ENCODE data around the gene PCDHB16. TPM values are rescaled to one million over a fixed set of nuclear protein-coding genes. Genes with fewer than 3 reads are reported as not detected.
"Not testable (repeated sequence)": the region's sequence is repeated elsewhere in the genome, so short reads cannot be mapped to it uniquely, and the experiment has no call there.

PCDHB16 gene
- total RNA-seq, 4 donors from 2014 or later = 4.4 to 5.2 (median 4.8) TPM

DNA sequence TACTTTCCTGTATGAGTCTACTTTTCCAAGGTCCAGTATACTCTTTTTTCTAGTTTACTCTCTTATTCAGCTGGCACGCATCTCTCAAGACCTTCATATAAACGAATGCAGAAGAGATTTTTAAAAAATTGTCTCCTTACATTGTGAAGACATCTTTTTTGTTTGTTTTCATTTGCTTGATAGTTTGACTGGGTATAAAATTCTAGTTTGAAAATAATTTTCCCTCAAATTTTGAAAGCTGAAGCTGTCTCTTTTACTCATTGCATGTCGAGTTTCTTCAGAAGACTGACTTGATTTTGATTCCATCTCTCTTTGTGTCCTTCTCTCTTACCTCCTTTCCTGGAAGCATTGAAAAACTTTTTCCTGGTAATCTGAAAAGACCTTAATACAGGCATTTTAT lies 14.2 kb downstream of the PCDHB16 start:
- TF ChIP-seq POLR2AphosphoS5 (IDR thresholded peaks at IDR 0.05) = no peak
- TF ChIP-seq EP300 (IDR thresholded peaks at IDR 0.05) = no peak
- no peak for TF ChIP-seq CTCF (IDR thresholded peaks at IDR 0.05)
- no peak for TF ChIP-seq POLR2A (IDR thresholded peaks at IDR 0.05)
- Histone ChIP-seq H3K4me3 (no peak overlapping the region), H3K36me3 (no peaks in the 10 kb centered on the region), H3K9me3 (peaks cover 0 to 96% (median 3%) of the 10 kb centered on the region in 3 donors), H3K27me3 (peaks cover 22% of the 10 kb centered on the region), H3K4me1 (no peaks in the 10 kb centered on the region), H3K27ac (no peak overlapping the region)
- WGBS, 2 donors (ENCODE audit: low coverage in 1 of 2) = 42 to 43% methylated on average over 3 of the region's 3 CpGs
- no peak for ATAC-seq

DNA sequence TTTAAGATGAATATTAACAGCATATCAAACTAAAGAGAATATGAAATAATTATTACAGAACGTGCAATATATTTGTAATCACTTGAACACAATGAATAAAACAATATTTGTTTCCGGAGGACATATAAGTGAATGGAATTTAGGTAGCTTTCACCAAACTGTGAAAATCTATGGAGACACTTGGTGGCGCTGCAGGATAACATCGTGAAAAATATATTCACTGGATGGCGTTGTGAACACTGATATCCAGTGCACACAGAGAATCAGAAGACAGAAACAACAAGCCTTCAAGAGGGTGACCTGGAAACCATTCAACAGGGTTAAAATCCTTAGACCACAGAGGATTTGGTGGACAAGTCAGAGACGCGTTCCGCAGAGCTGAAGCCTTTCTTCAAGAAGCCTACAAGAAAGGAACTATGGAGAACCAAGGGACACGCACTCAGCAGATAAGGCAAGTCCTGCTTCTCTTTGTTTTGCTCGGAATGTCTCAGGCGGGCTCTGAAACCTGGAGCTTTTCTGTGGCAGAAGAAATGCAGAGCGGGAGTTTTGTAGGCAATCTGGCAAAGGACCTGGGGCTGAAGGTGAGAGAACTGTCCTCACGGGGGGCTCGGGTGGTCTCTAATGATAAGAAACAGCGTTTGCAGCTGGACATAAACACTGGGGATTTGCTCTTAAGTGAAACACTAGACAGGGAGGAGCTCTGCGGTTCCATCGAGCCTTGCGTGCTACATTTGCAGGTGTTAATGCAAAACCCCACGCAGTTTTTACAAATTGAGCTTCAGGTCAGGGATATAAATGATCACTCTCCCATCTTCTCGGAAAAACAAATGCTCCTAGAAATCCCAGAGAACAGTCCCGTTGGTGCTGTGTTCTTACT lies 17.4 kb downstream of the PCDHB16 start, which contains the start of gene PCDHB11:
Gene PCDHB11 (plus strand): TSS at position 269 of the 877 bp plus-strand sequence. CDS start 148 bp downstream, at position 417.
- ATAC-seq = no peak
- no peak within 1 kb of the TSS for H3K27ac ChIP-seq
- H3K9me3 ChIP-seq = peaks cover 0 to 98% (median 0%) of the 10 kb centered on the region in 3 donors
- H3K27me3 ChIP-seq = peaks cover 27% of the 10 kb centered on the region
- WGBS, 2 donors (ENCODE audit: low coverage in 1 of 2) = 28 to 53% methylated on average over 12 to 19 of the region's 21 CpGs
- H3K4me3 ChIP-seq = peak within 1 kb of the TSS in 1 of 2 donors; percentile 29
- no peaks in the 10 kb centered on the region for H3K4me1 ChIP-seq
- TF ChIP-seq CTCF (IDR thresholded peaks at IDR 0.05) (peak in 1 of 4 experiments; percentile 13), POLR2A (IDR thresholded peaks at IDR 0.05) (no peak)
- H3K36me3 ChIP-seq = no peaks in the 10 kb centered on the region

- not testable (repeated sequence) for H3K36me3 ChIP-seq, H3K4me1 ChIP-seq, H3K4me3 ChIP-seq, ATAC-seq, H3K27ac ChIP-seq
- Histone ChIP-seq H3K9me3 (peaks cover 0 to 90% (median 0%) of the 10 kb centered on the region in 3 donors), H3K27me3 (peaks cover 26% of the 10 kb centered on the region)
- no CpG with 5 or more reads among the region's 38 CpGs for WGBS, 2 donors (ENCODE audit: low coverage in 1 of 2)
Observed at GRCh38 chr5:141201126-141201525, 18.9 kb downstream of the PCDHB16 start.

DNA sequence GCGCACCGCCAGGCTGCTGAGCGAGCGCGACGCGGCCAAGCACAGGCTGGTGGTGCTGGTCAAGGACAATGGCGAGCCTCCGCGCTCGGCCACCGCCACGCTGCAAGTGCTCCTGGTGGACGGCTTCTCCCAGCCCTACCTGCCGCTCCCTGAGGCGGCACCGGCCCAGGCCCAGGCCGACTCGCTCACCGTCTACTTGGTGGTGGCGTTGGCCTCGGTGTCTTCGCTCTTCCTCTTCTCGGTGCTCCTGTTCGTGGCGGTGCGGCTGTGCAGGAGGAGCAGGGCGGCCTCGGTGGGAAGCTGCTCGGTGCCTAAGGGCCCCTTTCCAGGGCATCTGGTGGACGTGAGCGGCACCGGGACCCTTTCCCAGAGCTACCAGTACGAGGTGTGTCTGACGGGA lies 19.5 kb downstream of the PCDHB16 start:
- H3K4me3 ChIP-seq, ATAC-seq, H3K4me1 ChIP-seq, H3K27ac ChIP-seq, H3K36me3 ChIP-seq: not testable (repeated sequence)
- H3K9me3 ChIP-seq = peaks cover 0 to 89% (median 0%) of the 10 kb centered on the region in 3 donors
- peaks cover 26% of the 10 kb centered on the region for H3K27me3 ChIP-seq
- 43% methylated on average over 2 of the region's 35 CpGs; no CpG with 5 or more reads in 1 of the 2 donors for WGBS, 2 donors (ENCODE audit: low coverage in 1 of 2)

- TF ChIP-seq POLR2AphosphoS5 (IDR thresholded peaks at IDR 0.05) (no peak), CTCF (IDR thresholded peaks at IDR 0.05) (peak in 3 of 4 experiments; percentile 14 to 30 (median 14))
- Histone ChIP-seq H3K4me3 (peak within 1 kb of the TSS in 1 of 2 donors; percentile 21), H3K9me3 (peaks cover 0 to 88% (median 3%) of the 10 kb centered on the region in 3 donors), H3K27ac (no peak within 1 kb of the TSS), H3K27me3 (peaks cover 15% of the 10 kb centered on the region), H3K4me1 (no peaks in the 10 kb centered on the region), H3K36me3 (no peaks in the 10 kb centered on the region)
- ATAC-seq = no peak
- WGBS, 2 donors (ENCODE audit: low coverage in 1 of 2) = 23 to 24% methylated on average over 11 of the region's 11 CpGs
Observed at GRCh38 chr5:141208478-141208877, 26.3 kb downstream of the PCDHB16 start, which contains the start of gene PCDHB12. Gene PCDHB12 (plus strand): TSS chr5:141208719. CDS start chr5:141208908, 189 bp downstream.

DNA sequence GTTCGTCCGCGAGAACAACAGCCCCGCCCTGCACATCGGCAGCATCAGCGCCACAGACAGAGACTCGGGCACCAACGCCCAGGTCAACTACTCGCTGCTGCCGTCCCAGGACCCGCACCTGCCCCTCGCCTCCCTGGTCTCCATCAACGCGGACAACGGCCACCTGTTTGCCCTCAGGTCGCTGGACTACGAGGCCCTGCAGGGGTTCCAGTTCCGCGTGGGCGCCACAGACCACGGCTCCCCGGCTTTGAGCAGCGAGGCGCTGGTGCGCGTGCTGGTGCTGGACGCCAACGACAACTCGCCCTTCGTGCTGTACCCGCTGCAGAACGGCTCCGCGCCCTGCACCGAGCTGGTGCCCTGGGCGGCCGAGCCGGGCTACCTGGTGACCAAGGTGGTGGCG lies 28.1 kb downstream of the PCDHB16 start:
- H3K4me1 ChIP-seq, H3K27ac ChIP-seq, ATAC-seq, H3K4me3 ChIP-seq, H3K36me3 ChIP-seq: not testable (repeated sequence)
- H3K27me3 ChIP-seq = peaks cover 16% of the 10 kb centered on the region
- WGBS, 2 donors (ENCODE audit: low coverage in 1 of 2) = 29 to 40% methylated on average over 1 to 10 of the region's 39 CpGs
- H3K9me3 ChIP-seq = peaks cover 0 to 90% (median 5%) of the 10 kb centered on the region in 3 donors

DNA sequence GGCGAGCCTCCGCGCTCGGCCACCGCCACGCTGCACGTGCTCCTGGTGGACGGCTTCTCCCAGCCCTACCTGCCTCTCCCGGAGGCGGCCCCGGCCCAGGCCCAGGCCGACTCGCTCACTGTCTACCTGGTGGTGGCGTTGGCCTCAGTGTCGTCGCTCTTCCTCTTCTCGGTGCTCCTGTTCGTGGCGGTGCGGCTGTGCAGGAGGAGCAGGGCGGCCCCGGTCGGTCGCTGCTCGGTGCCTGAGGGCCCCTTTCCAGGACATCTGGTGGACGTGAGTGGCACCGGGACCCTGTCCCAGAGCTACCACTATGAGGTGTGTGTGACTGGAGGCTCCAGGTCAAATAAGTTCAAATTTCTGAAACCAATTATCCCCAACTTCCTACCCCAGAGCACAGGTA lies 28.7 kb downstream of the PCDHB16 start:
- ATAC-seq, H3K4me3 ChIP-seq, H3K36me3 ChIP-seq, H3K27ac ChIP-seq, H3K4me1 ChIP-seq: not testable (repeated sequence)
- WGBS, 2 donors (ENCODE audit: low coverage in 1 of 2) = no CpG with 5 or more reads among the region's 27 CpGs
- peaks cover 0 to 92% (median 6%) of the 10 kb centered on the region in 3 donors for H3K9me3 ChIP-seq
- H3K27me3 ChIP-seq = peaks cover 19% of the 10 kb centered on the region
